Transverse colon (tissue), 4 donors: ENCODE measurements around the gene USP48.

Experiments used
- CTCF ChIP-seq, 5 experiments: fragments of 200-600 bp in 3 of 5; fragments of 450-650 bp in 2 of 5; sonication (generic) in 3 of 5; IDR thresholded peaks; 1 replicate in 2 of 5; 2 replicates in 3 of 5; pipeline ENCODE4 v1.5.1; 2016 to 2017; ENCODE audit warnings: antibody characterized with exemption in 5 of 5, inconsistent platforms in 3 of 5, mild to moderate bottlenecking in 2 of 5, moderate library complexity in 1 of 5
- POLR2AphosphoS5 ChIP-seq, 3 donors: sonication (generic); formaldehyde crosslinking; IDR thresholded peaks; one replicate each; pipeline ENCODE4 v1.6.1; 2016; ENCODE audit warnings: antibody characterized with exemption in 3 of 3

GRCh38 chr1:21704145-21704544, 78.8 kb downstream of the USP48 start:
- no peak for TF ChIP-seq CTCF (IDR thresholded peaks at IDR 0.05)
- no peak for TF ChIP-seq POLR2AphosphoS5 (IDR thresholded peaks at IDR 0.05)
